ENCODE data around the gene NEDD4. TPM values are rescaled to one million over a fixed set of nuclear protein-coding genes. Genes with fewer than 3 reads are reported as not detected.

The NEDD4 gene
- total RNA-seq, 1 donor: 48.5 TPM

DNA sequence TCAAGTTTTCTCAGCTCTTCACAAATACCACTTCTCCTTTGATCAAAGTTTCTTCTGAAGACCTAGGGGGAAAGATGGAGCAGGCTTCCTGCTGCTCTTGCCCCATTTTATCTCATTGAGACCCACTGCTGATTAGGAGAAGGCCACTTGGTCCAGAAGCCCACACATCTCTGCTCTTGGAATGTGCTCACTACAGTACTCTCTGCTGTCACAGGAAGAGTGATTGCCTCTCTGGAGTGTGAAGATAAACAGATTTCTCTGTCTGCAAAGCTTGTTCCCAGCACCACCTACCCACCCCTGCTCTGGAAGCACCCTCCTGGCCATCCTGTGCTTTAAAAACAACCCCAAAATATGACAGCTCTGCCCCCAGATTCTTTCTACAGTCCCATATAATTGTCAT, 209.1 kb downstream of the NEDD4 start:
- Histone ChIP-seq H3K4me3 (ENCODE audit: insufficient read depth, low read length) (no peak overlapping the region), H3K4me1 (ENCODE audit: insufficient read depth, low read length) (no peaks in the 10 kb centered on the region), H3K27me3 (ENCODE audit: insufficient read depth, low read length) (no peaks in the 10 kb centered on the region), H3K27ac (ENCODE audit: low read depth, low read length) (no peak overlapping the region), H4K20me1 (ENCODE audit: insufficient read depth, low read length) (no peaks in the 10 kb centered on the region), H3K9me3 (ENCODE audit: low read depth, low read length) (no peaks in the 10 kb centered on the region), H2AFZ (ENCODE audit: low read length) (no peak overlapping the region), H3K4me2 (ENCODE audit: insufficient read depth, low read length) (no peak overlapping the region), H3K79me2 (ENCODE audit: insufficient read depth, low read length) (no peaks in the 10 kb centered on the region), H3K36me3 (ENCODE audit: insufficient read depth, low read length) (no peaks in the 10 kb centered on the region)
- no peak for DNase-seq (ENCODE audit: insufficient read length, low spot score, missing footprints)
- no peak for TF ChIP-seq CTCF (IDR thresholded peaks at IDR 0.05; ENCODE audit: extremely low read depth, low read depth, low read length)

GRCh38 chr15:55782901-55783300, 210.5 kb downstream of the NEDD4 start:
- no peaks in the 10 kb centered on the region for H3K4me1 ChIP-seq (ENCODE audit: insufficient read depth, low read length)
- no peak overlapping the region for H3K27ac ChIP-seq (ENCODE audit: low read depth, low read length)
- no peaks in the 10 kb centered on the region for H3K9me3 ChIP-seq (ENCODE audit: low read depth, low read length)
- H3K79me2 ChIP-seq (ENCODE audit: insufficient read depth, low read length): no peaks in the 10 kb centered on the region
- H3K4me3 ChIP-seq (ENCODE audit: insufficient read depth, low read length): no peak overlapping the region
- H2AFZ ChIP-seq (ENCODE audit: low read length): no peak overlapping the region
- no peaks in the 10 kb centered on the region for H3K36me3 ChIP-seq (ENCODE audit: insufficient read depth, low read length)
- peaks cover under 1% of the 10 kb centered on the region for H3K27me3 ChIP-seq (ENCODE audit: insufficient read depth, low read length)
- no peaks in the 10 kb centered on the region for H4K20me1 ChIP-seq (ENCODE audit: insufficient read depth, low read length)
- DNase-seq (ENCODE audit: insufficient read length, low spot score, missing footprints): no peak
- TF ChIP-seq CTCF (IDR thresholded peaks at IDR 0.05; ENCODE audit: extremely low read depth, low read depth, low read length): no peak
- H3K4me2 ChIP-seq (ENCODE audit: insufficient read depth, low read length): no peak overlapping the region

DNA sequence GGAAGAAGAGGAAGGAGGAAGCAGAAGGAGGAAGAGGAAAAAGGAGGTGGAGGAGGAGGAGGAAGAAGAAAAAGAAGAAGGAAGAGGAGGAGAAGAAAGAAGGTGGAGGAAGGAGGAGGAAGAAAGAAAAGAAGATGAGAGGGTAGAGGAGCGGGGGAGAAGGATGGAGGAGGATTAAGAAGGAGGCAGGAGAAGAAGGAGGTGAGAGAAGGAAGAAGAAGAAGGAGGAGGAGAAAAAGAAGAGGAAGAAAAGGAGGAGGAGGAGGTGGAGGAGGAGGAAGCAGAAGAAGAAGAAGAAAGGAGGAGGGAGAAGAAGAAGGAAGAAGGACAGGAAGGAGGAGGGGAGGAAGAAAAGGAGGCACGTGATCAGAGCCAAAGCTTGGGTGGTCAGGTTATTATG, 213.1 kb downstream of the NEDD4 start:
- H2AFZ ChIP-seq (ENCODE audit: low read length): no peak overlapping the region
- no peaks in the 10 kb centered on the region for H3K4me1 ChIP-seq (ENCODE audit: insufficient read depth, low read length)
- H3K36me3 ChIP-seq (ENCODE audit: insufficient read depth, low read length): no peaks in the 10 kb centered on the region
- H3K4me3 ChIP-seq (ENCODE audit: insufficient read depth, low read length): no peak overlapping the region
- TF ChIP-seq CTCF (IDR thresholded peaks at IDR 0.05; ENCODE audit: extremely low read depth, low read depth, low read length): no peak
- no peaks in the 10 kb centered on the region for H3K79me2 ChIP-seq (ENCODE audit: insufficient read depth, low read length)
- H4K20me1 ChIP-seq (ENCODE audit: insufficient read depth, low read length): no peaks in the 10 kb centered on the region
- H3K27ac ChIP-seq (ENCODE audit: low read depth, low read length): no peak overlapping the region
- H3K4me2 ChIP-seq (ENCODE audit: insufficient read depth, low read length): no peak overlapping the region
- H3K9me3 ChIP-seq (ENCODE audit: low read depth, low read length): no peaks in the 10 kb centered on the region
- peaks cover 7% of the 10 kb centered on the region for H3K27me3 ChIP-seq (ENCODE audit: insufficient read depth, low read length)
- no peak for DNase-seq (ENCODE audit: insufficient read length, low spot score, missing footprints)

DNA sequence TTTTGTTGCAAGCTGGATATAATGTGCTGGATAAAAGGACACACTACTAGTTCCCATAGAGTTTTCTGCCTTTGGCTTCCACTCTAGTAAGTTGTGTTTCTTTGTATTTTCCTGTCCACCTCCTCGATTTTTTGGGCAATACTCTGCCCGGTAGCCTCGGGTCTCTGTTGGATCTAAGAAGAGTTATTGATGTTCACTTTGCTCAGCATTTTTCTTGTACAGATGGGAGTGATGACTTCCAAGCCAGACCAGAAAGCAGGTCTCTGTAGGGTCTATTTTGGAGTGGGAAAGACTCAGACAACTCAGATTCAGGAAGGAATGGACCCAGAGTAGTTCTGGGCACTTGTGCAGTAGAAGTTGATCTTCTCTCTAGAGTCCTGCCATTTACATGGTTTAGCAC, 214.5 kb downstream of the NEDD4 start:
- H3K4me1 ChIP-seq (ENCODE audit: insufficient read depth, low read length): no peaks in the 10 kb centered on the region
- H3K4me3 ChIP-seq (ENCODE audit: insufficient read depth, low read length): no peak overlapping the region
- H4K20me1 ChIP-seq (ENCODE audit: insufficient read depth, low read length): no peaks in the 10 kb centered on the region
- H2AFZ ChIP-seq (ENCODE audit: low read length): no peak overlapping the region
- no peak for DNase-seq (ENCODE audit: insufficient read length, low spot score, missing footprints)
- no peaks in the 10 kb centered on the region for H3K36me3 ChIP-seq (ENCODE audit: insufficient read depth, low read length)
- H3K79me2 ChIP-seq (ENCODE audit: insufficient read depth, low read length): no peaks in the 10 kb centered on the region
- H3K27me3 ChIP-seq (ENCODE audit: insufficient read depth, low read length): peaks cover 7% of the 10 kb centered on the region
- no peaks in the 10 kb centered on the region for H3K9me3 ChIP-seq (ENCODE audit: low read depth, low read length)
- no peak overlapping the region for H3K4me2 ChIP-seq (ENCODE audit: insufficient read depth, low read length)
- TF ChIP-seq CTCF (IDR thresholded peaks at IDR 0.05; ENCODE audit: extremely low read depth, low read depth, low read length): no peak
- H3K27ac ChIP-seq (ENCODE audit: low read depth, low read length): no peak overlapping the region

Small RNA genes lying within 50 kb of the gene (small RNA-seq; reads per million reads assigned to genes)
- gene RN7SL568P: not detected
